22Rv1 (cell line): Measurements from ENCODE around the gene GM2A.

ENCODE experiments used
- CTCF ChIP-seq: fragments of 450-650 bp; IDR thresholded peaks from 2 replicates; pipeline ENCODE4 v1.5.1; 2017; ENCODE audit warnings: mild to moderate bottlenecking
- ZFX ChIP-seq: fragments of 450-650 bp; IDR thresholded peaks from 2 replicates; pipeline ENCODE4 v1.6.1; 2017; ENCODE audit warnings: antibody characterized with exemption, borderline replicate concordance

DNA sequence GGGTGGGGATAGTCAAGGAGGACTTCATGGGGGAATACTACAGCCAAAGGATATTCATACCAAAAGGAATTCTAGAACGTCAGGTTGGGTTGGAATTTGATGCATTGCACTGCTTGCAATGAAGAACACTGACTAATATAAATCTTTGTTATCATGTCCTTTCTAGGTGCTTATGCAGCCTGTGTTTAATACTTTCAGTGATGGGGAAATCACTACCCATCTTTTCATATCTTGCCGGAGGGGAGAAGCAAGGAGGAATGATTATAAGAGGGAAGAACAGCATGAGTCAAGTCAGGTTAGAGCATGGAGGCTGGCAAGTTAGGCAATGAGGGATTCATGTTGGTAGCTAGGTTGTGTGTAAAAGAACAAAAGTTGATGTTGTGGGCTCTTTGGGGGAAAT, 24.0 kb upstream of the GM2A start:
- TF ChIP-seq CTCF: no peak
- no peak for TF ChIP-seq ZFX
